GM12878 (cell line): Measurements from ENCODE around the gene WDR86. TPM values are rescaled to one million over a fixed set of nuclear protein-coding genes. Genes with fewer than 3 reads are reported as not detected.

Experiments
- ATAC-seq: fragments of 200-7000 bp; cut with Tn5 transposase; 3 replicates; pipeline ENCODE4 v1.9.1; 2020; ENCODE audit warnings: mild to moderate bottlenecking, moderate library complexity
- BruUV-seq: library from RNA; stranded (reverse); fragments of 400-500 nt; replicated peaks from 2 replicates; lab custom pipeline; 2021; lab: Mats Ljungman, UMichigan
- CTCF ChIA-PET: fragments of 300-600 bp; sonication (Branson Sonifier 250); formaldehyde crosslinking; extraction: SDS; loops from one replicate; lab custom pipeline; 2021; ENCODE audit warnings: inconsistent platforms; lab: Yijun Ruan, JAX
- POLR2A ChIA-PET: fragments of 350-600 bp; formaldehyde crosslinking; extraction: SDS; loops from one replicate; lab custom pipeline; 2021; ENCODE audit warnings: inconsistent platforms; lab: Charles Lee
- RAD21 ChIA-PET: fragments of 300-600 bp; sonication (Branson Sonifier 250); formaldehyde crosslinking; loops from one replicate; lab custom pipeline; 2023; ENCODE audit warnings: antibody characterized with exemption; ENCODE audit not compliant: unreplicated experiment; lab: Charles Lee
- SMC1A ChIA-PET: fragments of 300-600 bp; sonication (Branson Sonifier 250); formaldehyde crosslinking; loops from one replicate; lab custom pipeline; 2023; ENCODE audit not compliant: unreplicated experiment, uncharacterized antibody; lab: Charles Lee
- DNase-seq: peaks from one replicate; pipeline ENCODE4 v3.0.0-alpha.2; 2011; ENCODE audit warnings: low read depth, low spot score
- FAIRE-seq: peaks from 3 replicates; lab custom pipeline; 2011; peaks lifted over from hg19 to GRCh38; lab: Jason Lieb, UNC
- H2AFZ ChIP-seq: 2 replicates; pipeline ENCODE4 v1.6.0; 2011; ENCODE audit warnings: low read depth, low read length, control low read depth; ENCODE audit not compliant: control insufficient read depth
- H3K27ac ChIP-seq: 2 replicates; pipeline ENCODE4 v1.5.1; 2011; ENCODE audit warnings: control low read depth; ENCODE audit not compliant: control insufficient read depth, insufficient read depth
- H3K27me3 ChIP-seq, 2 experiments: replicated peaks in 1 of 2; 2 replicates each; pipeline versions ENCODE4 v1.6.0 to v1.6.1; 2011; ENCODE audit warnings: low read length in 1 of 2; ENCODE audit not compliant: control insufficient read depth in 2 of 2, insufficient read depth in 2 of 2
- H3K36me3 ChIP-seq, 2 experiments: 2 replicates each; pipeline ENCODE4 v1.5.1; 2011; ENCODE audit warnings: low read length in 1 of 2; ENCODE audit not compliant: control insufficient read depth in 2 of 2, insufficient read depth in 2 of 2
- H3K4me1 ChIP-seq: 2 replicates; pipeline ENCODE4 v1.6.1; 2011; ENCODE audit warnings: mild to moderate bottlenecking, low read length, moderate library complexity, mixed read lengths; ENCODE audit not compliant: control insufficient read depth, insufficient read depth
- H3K4me2 ChIP-seq: 2 replicates; pipeline ENCODE4 v1.6.0; 2011; ENCODE audit warnings: control low read depth; ENCODE audit not compliant: control insufficient read depth, insufficient read depth
- H3K4me3 ChIP-seq: fragments of 200-600 bp; sonication (generic); 2 replicates; pipeline ENCODE4 v1.5.1; 2016
- H3K79me2 ChIP-seq: 2 replicates; pipeline ENCODE4 v1.6.0; 2011; ENCODE audit warnings: low read length; ENCODE audit not compliant: control insufficient read depth, insufficient read depth
- H3K9ac ChIP-seq: 2 replicates; pipeline ENCODE4 v1.8.0; 2011; ENCODE audit warnings: low read length, control low read depth, mixed read lengths; ENCODE audit not compliant: control insufficient read depth, insufficient read depth
- H3K9me3 ChIP-seq: replicated peaks from 3 replicates; pipeline ENCODE4 v1.5.1; 2011; ENCODE audit warnings: mild to moderate bottlenecking, low read length; ENCODE audit not compliant: control insufficient read depth, insufficient read depth
- H4K20me1 ChIP-seq: 2 replicates; pipeline ENCODE4 v1.6.0; 2011; ENCODE audit not compliant: control insufficient read depth, insufficient read depth
- BCL3 ChIP-seq: IDR thresholded peaks from 2 replicates; pipeline ENCODE4 v1.6.1; 2011; ENCODE audit warnings: borderline replicate concordance, low read depth, mild to moderate bottlenecking, moderate library complexity, low read length; ENCODE audit not compliant: insufficient read depth, poor library complexity, severe bottlenecking
- BCLAF1 ChIP-seq: fragments of 450-650 bp; IDR thresholded peaks from 2 replicates; pipeline ENCODE4 v1.6.1; 2017; ENCODE audit warnings: antibody characterized with exemption, mild to moderate bottlenecking, moderate library complexity
- CBX5 ChIP-seq: sonication (generic); IDR thresholded peaks from 2 replicates; pipeline ENCODE4 v1.6.1; 2016; ENCODE audit warnings: low read depth, moderate library complexity, mild to moderate bottlenecking, inconsistent platforms
- GABPA ChIP-seq: IDR thresholded peaks from 2 replicates; pipeline ENCODE4 v1.6.1; 2014; ENCODE audit warnings: antibody characterized with exemption, low read depth, mild to moderate bottlenecking, inconsistent platforms
- IKZF1 ChIP-seq: fragments of 450-650 bp; conservative IDR thresholded peaks from 2 replicates; pipeline ENCODE4 v1.6.1; 2017; ENCODE audit warnings: antibody characterized with exemption, mild to moderate bottlenecking
- JUNB ChIP-seq: IDR thresholded peaks from 2 replicates; pipeline ENCODE4 v1.6.1; 2016; ENCODE audit warnings: antibody characterized with exemption, mild to moderate bottlenecking
- MEF2B ChIP-seq: fragments of 450-650 bp; IDR thresholded peaks from 2 replicates; pipeline ENCODE4 v1.6.1; 2018; ENCODE audit warnings: mild to moderate bottlenecking, moderate library complexity; ENCODE audit not compliant: partially characterized antibody, poor library complexity, severe bottlenecking
- NFYB ChIP-seq: IDR thresholded peaks from 2 replicates; pipeline ENCODE4 v1.6.1; 2011; ENCODE audit warnings: low read depth, mild to moderate bottlenecking, low read length, improper control_type of control experiment, moderate library complexity; ENCODE audit not compliant: insufficient read depth
- PML ChIP-seq: IDR thresholded peaks from 2 replicates; pipeline ENCODE4 v1.6.1; 2012; ENCODE audit warnings: low read length, inconsistent platforms
- RAD21 ChIP-seq: IDR thresholded peaks from 2 replicates; pipeline ENCODE4 v1.6.1; 2011; ENCODE audit warnings: mild to moderate bottlenecking, low read depth, low read length, moderate library complexity; ENCODE audit not compliant: insufficient read depth
- RB1 ChIP-seq: fragments of 450-650 bp; formaldehyde crosslinking; IDR thresholded peaks from 2 replicates; pipeline ENCODE4 v1.6.1; 2017; ENCODE audit warnings: mild to moderate bottlenecking, borderline replicate concordance
- SP1 ChIP-seq: IDR thresholded peaks from one replicate; pipeline ENCODE4 v1.6.1; 2011; ENCODE audit warnings: low read depth, low read length
- YBX1 ChIP-seq: fragments of 450-650 bp; IDR thresholded peaks from 2 replicates; pipeline ENCODE4 v1.6.1; 2016; ENCODE audit warnings: antibody characterized with exemption
- ZBED1 ChIP-seq: IDR thresholded peaks from 2 replicates; pipeline ENCODE4 v1.6.1; 2016; ENCODE audit warnings: borderline replicate concordance
- WGBS: methylation state at CpG from one replicate; pipeline ENCODE4 v1.1.6; 2016; ENCODE audit warnings: low lambda C conversion rate; ENCODE audit not compliant: insufficient replicate concordance, insufficient coverage; ENCODE audit errors: missing lambda C conversion rate; 5-methylcytosine and 5-hydroxymethylcytosine counted together
- in situ Hi-C: fragments of 300-500 bp; cut with MboI; formaldehyde crosslinking; loops from 9 replicates; pipeline ENCODE4 v1.14.3; 2018; ENCODE audit warnings: mixed read lengths
- intact Hi-C: fragments of 100-400 bp; cut with micrococcal nuclease; formaldehyde crosslinking; loops from one replicate; pipeline ENCODE4 v1.14.2; 2022; ENCODE audit not compliant: unreplicated experiment
- polyA plus RNA-seq, 11 experiments: library from polyadenylated mRNA; depleted of rRNA in 4 of 11; unstranded in 6 of 11; stranded (reverse) in 5 of 11; fragments of >200 nt; fragmentation: Nextera tagmentation in 4 of 11; fragmentation: Illumina TruSeq in 1 of 11; extraction: Ambion mirVana in 4 of 11; extraction: Trizol in 1 of 11; gene quantifications; 1 replicate in 1 of 11; 2 replicates in 10 of 11; pipeline versions ENCODE4 v1.2.1 to v1.2.3, GENCODE V29; 2011 to 2016; ENCODE audit warnings: inconsistent platforms in 2 of 11, missing spikeins in 2 of 11, low read depth in 1 of 11
- total RNA-seq, 4 experiments: library from RNA; depleted of rRNA in 3 of 4; stranded (reverse); fragments of >200 nt in 3 of 4; fragmentation: Illumina TruSeq in 1 of 4; extraction: Trizol in 1 of 4; gene quantifications; 2 replicates each; pipeline versions ENCODE4 v1.2.1 to v1.2.3, GENCODE V29; 2013 to 2021
- TF ChIP-seq, protein P1 (sequence below): fragments of 450-650 bp; IDR thresholded peaks from 2 replicates; pipeline ENCODE4 v1.6.1; 2017; ENCODE audit warnings: mild to moderate bottlenecking, low read depth, inconsistent platforms; ENCODE audit not compliant: poor library complexity, severe bottlenecking

Gene WDR86
- total and polyA plus RNA-seq, 10 of the 15 experiments (the other 5 are each of a cell fraction or from before 2014, with no cell fraction given), result 0.05 to 0.19 (median 0.15) TPM; not detected in 7

DNA sequence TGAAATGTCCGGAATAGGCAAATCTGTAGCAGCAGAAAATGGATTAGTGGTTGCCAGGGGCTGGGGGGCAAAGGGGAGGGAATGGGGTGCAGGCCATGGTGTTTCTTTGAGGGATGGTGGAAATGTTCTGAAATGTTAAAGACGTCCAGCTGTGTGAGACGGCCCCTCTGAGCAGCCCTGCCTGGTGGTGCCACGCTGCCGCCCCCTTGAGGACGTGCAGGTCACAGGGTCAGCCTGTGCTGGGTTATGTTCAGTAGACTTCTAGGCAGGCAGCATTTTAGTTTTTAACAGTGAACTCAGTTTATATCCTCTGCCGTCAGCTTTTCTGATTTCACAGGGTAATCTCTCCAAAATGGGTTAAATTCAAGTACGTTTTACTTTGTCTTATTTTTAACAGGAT, 58.8 kb downstream of the WDR86 start:
- Histone ChIP-seq H2AFZ (no peak overlapping the region), H3K79me2 (peaks cover 22% of the 10 kb centered on the region), H3K36me3 (peaks cover 10 to 31% of the 10 kb centered on the region in 2 experiments), H3K4me3 (peak overlapping the region; percentile 34; the same call in 1 of the 2 replicates), H3K4me2 (peak overlapping the region; percentile 83), H4K20me1 (no peaks in the 10 kb centered on the region), H3K4me1 (peaks cover 37% of the 10 kb centered on the region), H3K9me3 (no peaks in the 10 kb centered on the region; the same call in 2 of the 3 replicates), H3K27me3 (no peaks in the 10 kb centered on the region), H3K9ac (peak overlapping the region; percentile 10; the same call in 1 of the 2 replicates), H3K27ac (peak overlapping the region; percentile 94)
- CTCF ChIA-PET, result interaction anchor here (0.6 to 11.9 kb wide), 23 partner anchors 9 to 408 kb away, joined by 3 to 252 read pairs (median 6); partner anchors contain the start of genes ABCF2 and NUB1
- DNase-seq (no peak), FAIRE-seq (no peak), ATAC-seq (peak; percentile 76)
- RAD21 ChIA-PET, result interaction anchor here (1.0 to 5.2 kb wide), 7 partner anchors 8 to 281 kb away, joined by 3 to 104 read pairs (median 4); partner anchors contain the start of gene NUB1
- POLR2A ChIA-PET, result interaction anchor here (0.6 to 3.4 kb wide), 5 partner anchors 9 to 1928 kb away, joined by 3 to 18 read pairs (median 8); partner anchors contain the start of gene NUB1
- intact Hi-C loops (no loop called here), in situ Hi-C loops (loop anchor here (5.0 kb wide), 1 partner anchor 34 kb away; no protein-coding TSS in a partner anchor)
- WGBS, result 30% methylated on average over 8 of the region's 8 CpGs
- BruUV-seq, result no TSS peak
- SMC1A ChIA-PET, result interaction anchor here (0.8 to 7.6 kb wide), 14 partner anchors 9 to 279 kb away, joined by 3 to 152 read pairs (median 4); partner anchors contain the start of gene NUB1
- TF ChIP-seq GABPA, result no peak
- TF ChIP-seq CBX5, result no peak
- no peak for TF ChIP-seq PML
- TF ChIP-seq, protein P1, sequence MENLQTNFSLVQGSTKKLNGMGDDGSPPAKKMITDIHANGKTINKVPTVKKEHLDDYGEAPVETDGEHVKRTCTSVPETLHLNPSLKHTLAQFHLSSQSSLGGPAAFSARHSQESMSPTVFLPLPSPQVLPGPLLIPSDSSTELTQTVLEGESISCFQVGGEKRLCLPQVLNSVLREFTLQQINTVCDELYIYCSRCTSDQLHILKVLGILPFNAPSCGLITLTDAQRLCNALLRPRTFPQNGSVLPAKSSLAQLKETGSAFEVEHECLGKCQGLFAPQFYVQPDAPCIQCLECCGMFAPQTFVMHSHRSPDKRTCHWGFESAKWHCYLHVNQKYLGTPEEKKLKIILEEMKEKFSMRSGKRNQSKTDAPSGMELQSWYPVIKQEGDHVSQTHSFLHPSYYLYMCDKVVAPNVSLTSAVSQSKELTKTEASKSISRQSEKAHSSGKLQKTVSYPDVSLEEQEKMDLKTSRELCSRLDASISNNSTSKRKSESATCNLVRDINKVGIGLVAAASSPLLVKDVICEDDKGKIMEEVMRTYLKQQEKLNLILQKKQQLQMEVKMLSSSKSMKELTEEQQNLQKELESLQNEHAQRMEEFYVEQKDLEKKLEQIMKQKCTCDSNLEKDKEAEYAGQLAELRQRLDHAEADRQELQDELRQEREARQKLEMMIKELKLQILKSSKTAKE, result no peak
- no peak for TF ChIP-seq MEF2B
- no peak for TF ChIP-seq ZBED1
- no peak for TF ChIP-seq RB1
- TF ChIP-seq YBX1, result no peak
- 0 out of 2 replicates have a peak, but pooled peaks have one; percentile 30 for TF ChIP-seq JUNB
- TF ChIP-seq NFYB, result no peak
- TF ChIP-seq IKZF1, result no peak
- peak; percentile 54 for TF ChIP-seq RAD21
- TF ChIP-seq BCL3, result no peak
- TF ChIP-seq SP1, result no peak
- TF ChIP-seq BCLAF1, result no peak
